ENCODE data around the gene PEAK3.
A peak's percentile ranks its signal among the peaks of the same experiment; 100 is the strongest.

PEAK3 gene

GRCh38 chr19:2307518-2308012, 25.6 kb upstream of the PEAK3 start:
- H3K27ac Mint-ChIP-seq, result no peak overlapping the region
- H3K27me3 Mint-ChIP-seq, result peaks cover 16 to 37% of the 10 kb centered on the region in 2 donors
- H3K4me3 Mint-ChIP-seq, result peak overlapping the region; percentile 25 to 51
- peaks cover 0 to 2% of the 10 kb centered on the region in 2 donors for H3K36me3 Mint-ChIP-seq
- H3K4me1 Mint-ChIP-seq, result peaks cover 22 to 46% of the 10 kb centered on the region in 2 donors
- ATAC-seq (replicated peaks) (no peak), DNase-seq (no peak)
- no peaks in the 10 kb centered on the region for H3K9me3 Mint-ChIP-seq

GRCh38 chr19:2306971-2307370, 25.0 kb upstream of the PEAK3 start:
- Mint-ChIP-seq H3K27ac (no peak overlapping the region), H3K4me3 (peak overlapping the region in 1 of 2 donors; percentile 53), H3K36me3 (peaks cover 0 to 2% of the 10 kb centered on the region in 2 donors), H3K4me1 (peaks cover 22 to 52% of the 10 kb centered on the region in 2 donors), H3K27me3 (peaks cover 16 to 37% of the 10 kb centered on the region in 2 donors), H3K9me3 (no peaks in the 10 kb centered on the region)
- DNase-seq (no peak), ATAC-seq (replicated peaks) (no peak)

GRCh38 chr19:2306281-2306806, 24.4 kb upstream of the PEAK3 start:
- Mint-ChIP-seq H3K4me3 (peak overlapping the region; percentile 30 to 32), H3K4me1 (peaks cover 24 to 56% of the 10 kb centered on the region in 2 donors), H3K36me3 (peaks cover 0 to 2% of the 10 kb centered on the region in 2 donors), H3K9me3 (peaks cover 0 to 2% of the 10 kb centered on the region in 2 donors), H3K27ac (no peak overlapping the region), H3K27me3 (peaks cover 16 to 37% of the 10 kb centered on the region in 2 donors)
- DNase-seq (no peak), ATAC-seq (replicated peaks) (no peak)

DNA sequence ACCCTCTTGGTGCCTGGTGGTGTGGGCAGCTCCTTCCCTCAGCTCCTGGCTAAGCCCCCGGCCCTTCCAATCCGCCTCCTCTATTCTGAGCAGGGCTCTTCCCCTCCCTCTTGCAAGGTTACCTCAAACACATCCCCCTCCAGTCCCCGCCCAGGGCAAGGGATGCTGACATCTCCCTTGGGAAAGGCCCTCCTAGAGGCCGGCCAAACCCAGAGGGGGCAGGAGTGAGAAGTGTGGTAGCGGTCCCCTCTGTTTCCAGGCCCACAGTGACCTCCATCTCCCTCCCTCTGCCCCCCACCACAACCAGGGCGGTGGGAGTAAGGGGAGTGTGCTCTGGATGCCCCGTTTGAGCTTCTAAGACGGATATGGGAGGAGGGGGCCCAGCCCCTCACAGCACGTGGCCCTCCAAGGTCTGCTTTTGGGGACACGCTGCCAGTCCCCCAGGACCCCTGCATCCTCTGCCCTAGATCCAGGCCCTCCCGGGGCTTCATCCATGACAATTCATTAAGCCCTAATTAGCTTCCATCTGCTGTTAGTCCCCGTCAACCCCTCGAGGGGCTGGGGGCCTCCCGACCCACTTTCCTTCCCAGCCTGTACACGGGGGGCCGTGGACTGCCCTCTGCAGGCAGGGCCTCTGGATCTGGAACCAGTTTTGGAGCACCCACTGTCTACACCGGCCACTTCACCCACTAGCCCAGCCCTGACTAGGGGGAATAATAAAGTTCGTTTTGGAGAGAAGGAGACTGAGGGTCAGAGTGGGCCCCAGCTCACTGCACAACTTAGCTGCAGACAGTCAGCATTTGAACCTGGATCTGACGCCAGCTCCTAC, 23.7 kb upstream of the PEAK3 start:
- no peak for DNase-seq
- no peak overlapping the region for H3K27ac Mint-ChIP-seq
- H3K4me3 Mint-ChIP-seq, result no peak overlapping the region

GRCh38 chr19:2303211-2303798, 21.3 kb upstream of the PEAK3 start:
- Mint-ChIP-seq H3K27me3 (peaks cover 11 to 15% of the 10 kb centered on the region in 2 donors), H3K9me3 (peaks cover 0 to 2% of the 10 kb centered on the region in 2 donors), H3K36me3 (peaks cover 2 to 6% of the 10 kb centered on the region in 2 donors), H3K4me3 (peak overlapping the region; percentile 77 to 80), H3K4me1 (peaks cover 29 to 55% of the 10 kb centered on the region in 2 donors), H3K27ac (peak overlapping the region; percentile 91)
- ATAC-seq (replicated peaks) (peak in 1 of 2 donors; percentile 22), DNase-seq (no peak)

More for the DNA sequence above, 23.7 kb upstream of the PEAK3 start:
- Mint-ChIP-seq H3K9me3 (peaks cover 0 to 2% of the 10 kb centered on the region in 2 donors), H3K27me3 (peaks cover 16 to 35% of the 10 kb centered on the region in 2 donors), H3K4me1 (peaks cover 30 to 62% of the 10 kb centered on the region in 2 donors), H3K36me3 (peaks cover 1 to 2% of the 10 kb centered on the region in 2 donors)
- ATAC-seq (replicated peaks), result no peak

DNA sequence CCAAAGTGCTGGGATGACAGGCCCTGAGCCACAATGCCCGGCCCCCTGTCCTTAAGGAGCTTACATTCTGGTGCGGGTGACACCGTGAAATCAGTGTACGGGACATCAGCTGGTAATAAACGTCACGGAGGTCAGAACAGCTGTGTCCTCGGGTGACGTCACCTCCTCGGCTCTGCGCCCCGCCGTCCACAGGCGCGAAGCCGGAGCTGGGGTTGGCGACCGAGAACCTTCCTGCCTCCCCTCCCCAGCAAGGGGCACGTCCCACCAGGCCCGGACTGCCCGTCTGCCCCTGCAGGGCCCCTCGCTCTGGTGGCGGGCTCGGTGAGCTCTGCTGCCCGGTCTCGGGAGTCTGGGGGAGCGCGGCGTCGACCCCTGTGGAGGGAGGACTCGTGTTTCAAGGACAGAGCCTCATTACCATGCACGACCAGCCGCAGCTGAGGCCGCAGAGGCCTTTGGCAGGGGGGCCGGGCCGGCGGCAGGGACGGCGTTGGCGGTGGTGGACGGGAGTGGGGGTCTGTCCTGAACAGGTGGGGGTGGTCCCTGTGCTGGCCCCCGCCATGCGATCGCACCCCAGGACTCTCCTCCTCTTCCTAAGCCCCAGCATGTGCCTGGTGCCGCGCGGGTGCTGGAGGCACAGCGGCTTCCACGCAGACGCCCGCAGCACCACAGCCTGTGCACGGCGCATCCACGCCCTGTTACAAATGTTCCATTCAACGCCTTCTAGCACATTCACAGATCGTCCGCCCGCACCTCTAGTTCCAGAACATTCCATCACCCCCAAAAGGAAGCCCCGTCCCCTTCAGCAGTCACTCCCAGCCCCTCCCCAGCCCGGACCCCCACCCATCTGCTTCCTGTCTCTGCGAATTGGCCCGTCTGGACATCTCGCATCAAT, 20.6 kb upstream of the PEAK3 start:
- Mint-ChIP-seq H3K4me1 (peaks cover 28 to 54% of the 10 kb centered on the region in 2 donors), H3K27me3 (peaks cover 11 to 12% of the 10 kb centered on the region in 2 donors), H3K27ac (peak overlapping the region; percentile 91), H3K36me3 (peaks cover 2 to 6% of the 10 kb centered on the region in 2 donors), H3K4me3 (peak overlapping the region; percentile 77 to 80), H3K9me3 (peaks cover 0 to 2% of the 10 kb centered on the region in 2 donors)
- peak; percentile 57 to 61 for ATAC-seq (replicated peaks)
- DNase-seq, result no peak

DNA sequence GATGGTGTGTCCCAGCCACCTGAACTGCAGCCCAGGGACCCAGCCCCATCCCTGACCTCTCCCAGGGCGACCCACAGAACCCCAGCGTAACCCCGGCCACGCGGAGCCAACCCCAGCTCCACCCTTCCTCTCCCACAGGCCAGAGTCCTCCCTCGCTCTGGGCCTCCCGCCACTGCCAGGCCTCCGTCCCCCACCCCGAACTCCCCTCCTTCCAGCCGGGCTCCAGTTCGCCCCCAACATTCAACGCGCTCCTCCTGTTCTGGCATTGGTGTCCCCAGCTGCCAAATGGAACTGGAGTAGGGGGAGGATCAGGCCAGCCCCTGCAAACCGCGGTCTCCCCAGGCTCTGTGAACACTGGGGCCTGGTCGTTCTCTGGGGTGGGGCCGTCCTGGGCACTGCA, 18.6 kb upstream of the PEAK3 start:
- H3K36me3 Mint-ChIP-seq, result peaks cover 2 to 6% of the 10 kb centered on the region in 2 donors
- H3K27me3 Mint-ChIP-seq, result no peaks in the 10 kb centered on the region
- H3K4me3 Mint-ChIP-seq, result peak overlapping the region in 1 of 2 donors; percentile 50
- ATAC-seq (replicated peaks), result no peak
- H3K9me3 Mint-ChIP-seq, result peaks cover 0 to 2% of the 10 kb centered on the region in 2 donors
- peak overlapping the region; percentile 73 for H3K27ac Mint-ChIP-seq
- DNase-seq, result no peak
- H3K4me1 Mint-ChIP-seq, result peaks cover 20 to 38% of the 10 kb centered on the region in 2 donors

GRCh38 chr19:2296141-2296540, 14.2 kb upstream of the PEAK3 start:
- Mint-ChIP-seq H3K4me1 (peaks cover 26 to 53% of the 10 kb centered on the region in 2 donors), H3K27me3 (no peaks in the 10 kb centered on the region), H3K9me3 (no peaks in the 10 kb centered on the region), H3K27ac (no peak overlapping the region), H3K4me3 (no peak overlapping the region), H3K36me3 (peaks cover 15 to 28% of the 10 kb centered on the region in 2 donors)
- DNase-seq (no peak), ATAC-seq (replicated peaks) (no peak)

GRCh38 chr19:2294687-2295335, 12.8 kb upstream of the PEAK3 start:
- Mint-ChIP-seq H3K27me3 (no peaks in the 10 kb centered on the region), H3K9me3 (no peaks in the 10 kb centered on the region), H3K27ac (peak overlapping the region; percentile 54), H3K4me3 (peak overlapping the region in 1 of 2 donors; percentile 74), H3K36me3 (peaks cover 17 to 22% of the 10 kb centered on the region in 2 donors), H3K4me1 (peaks cover 23 to 49% of the 10 kb centered on the region in 2 donors)
- ATAC-seq (replicated peaks), result no peak
- DNase-seq, result no peak

- peaks cover 50 to 81% of the 10 kb centered on the region in 2 donors for H3K4me1 Mint-ChIP-seq
Measured at GRCh38 chr19:2291185-2291751, 9.3 kb upstream of the PEAK3 start.

GRCh38 chr19:2290441-2291184, 8.6 kb upstream of the PEAK3 start:
- Mint-ChIP-seq H3K27me3 (no peaks in the 10 kb centered on the region), H3K4me3 (peak overlapping the region; percentile 82 to 87), H3K9me3 (no peaks in the 10 kb centered on the region), H3K36me3 (peaks cover 21 to 22% of the 10 kb centered on the region in 2 donors), H3K27ac (peak overlapping the region; percentile 75), H3K4me1 (peaks cover 48 to 81% of the 10 kb centered on the region in 2 donors)
- no peak for DNase-seq
- ATAC-seq (replicated peaks), result peak; percentile 23 to 30

More at GRCh38 chr19:2291185-2291751, 9.3 kb upstream of the PEAK3 start:
- H3K27me3 Mint-ChIP-seq, result no peaks in the 10 kb centered on the region
- no peaks in the 10 kb centered on the region for H3K9me3 Mint-ChIP-seq
- no peak overlapping the region for H3K27ac Mint-ChIP-seq
- H3K4me3 Mint-ChIP-seq, result peak overlapping the region; percentile 82 to 87
- ATAC-seq (replicated peaks) (no peak), DNase-seq (no peak)
- peaks cover 21 to 22% of the 10 kb centered on the region in 2 donors for H3K36me3 Mint-ChIP-seq

- peaks cover 18 to 21% of the 10 kb centered on the region in 2 donors for H3K36me3 Mint-ChIP-seq
- peak overlapping the region; percentile 84 to 87 for H3K4me3 Mint-ChIP-seq
- DNase-seq, result peak; percentile 79
- peak overlapping the region; percentile 97 for H3K27ac Mint-ChIP-seq
- no peaks in the 10 kb centered on the region for H3K9me3 Mint-ChIP-seq
- ATAC-seq (replicated peaks), result peak; percentile 70 to 76
- H3K27me3 Mint-ChIP-seq, result no peaks in the 10 kb centered on the region
- peaks cover 48 to 78% of the 10 kb centered on the region in 2 donors for H3K4me1 Mint-ChIP-seq
Measured at GRCh38 chr19:2289714-2290435, 7.9 kb upstream of the PEAK3 start.

All from stimulated activated naive B cell treated with anti-CD40 and anti-IgM and Interleukin-4, amounts not matched to agents 10 μg/mL and 1 μg/mL and 100 μg/mL, for 72 hours (primary cell).